HG02623 (cell line): ENCODE results near the gene BBOX1.
"Not testable (repeated sequence)": the region's sequence is repeated elsewhere in the genome, so short reads cannot be mapped to it uniquely, and the experiment has no call there.

Experiments
- ATAC-seq: cut with Tn5 transposase; IDR thresholded peaks from one replicate; pipeline ENCODE4 v1.9.1; 2021; ENCODE audit warnings: moderate library complexity; ENCODE audit not compliant: unreplicated experiment

Gene BBOX1

DNA sequence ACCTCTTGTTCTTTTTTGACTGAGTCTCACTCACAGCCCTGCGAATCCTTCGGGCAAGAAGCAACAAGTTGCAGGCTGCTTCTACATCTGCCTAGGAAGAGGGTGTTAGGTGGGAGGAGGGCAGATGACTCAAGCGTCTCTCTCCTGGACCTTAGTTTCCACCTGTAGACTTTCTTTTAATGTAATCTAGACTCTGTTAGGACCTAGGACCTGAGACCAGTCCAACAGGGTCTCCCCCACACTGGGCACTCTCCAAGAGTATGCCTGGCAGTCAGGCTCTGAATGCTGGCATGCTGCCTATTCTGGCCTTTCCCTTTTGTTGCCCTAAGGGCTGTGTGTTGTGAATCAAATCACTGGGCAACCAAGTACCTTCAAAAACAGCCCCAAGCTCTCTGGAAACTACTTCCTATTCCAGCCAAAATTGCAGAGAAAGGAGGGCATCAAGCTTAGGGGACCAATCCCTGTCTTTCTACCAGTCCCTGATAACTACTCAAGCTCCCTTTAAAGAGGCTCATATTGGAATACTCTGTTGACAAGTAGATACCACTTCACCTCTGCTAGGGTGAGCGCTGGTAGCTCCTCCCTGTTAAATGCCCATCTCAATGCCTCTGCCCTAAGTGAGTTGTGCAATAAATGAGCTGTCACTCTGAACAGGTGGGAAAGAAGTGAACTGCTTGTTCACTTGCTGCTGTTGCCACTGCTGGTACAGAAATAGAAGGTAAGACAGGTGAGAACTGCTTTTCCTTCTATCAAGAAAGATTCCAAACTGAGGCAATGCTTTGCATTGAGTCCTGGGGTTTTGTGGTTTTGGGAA is at the start of gene BBOX1:
TSS of gene BBOX1 (plus strand) at position 514 of the 814 bp plus-strand sequence. CDS start 14,616 bp downstream, outside the sequence.
- no peak for ATAC-seq

DNA sequence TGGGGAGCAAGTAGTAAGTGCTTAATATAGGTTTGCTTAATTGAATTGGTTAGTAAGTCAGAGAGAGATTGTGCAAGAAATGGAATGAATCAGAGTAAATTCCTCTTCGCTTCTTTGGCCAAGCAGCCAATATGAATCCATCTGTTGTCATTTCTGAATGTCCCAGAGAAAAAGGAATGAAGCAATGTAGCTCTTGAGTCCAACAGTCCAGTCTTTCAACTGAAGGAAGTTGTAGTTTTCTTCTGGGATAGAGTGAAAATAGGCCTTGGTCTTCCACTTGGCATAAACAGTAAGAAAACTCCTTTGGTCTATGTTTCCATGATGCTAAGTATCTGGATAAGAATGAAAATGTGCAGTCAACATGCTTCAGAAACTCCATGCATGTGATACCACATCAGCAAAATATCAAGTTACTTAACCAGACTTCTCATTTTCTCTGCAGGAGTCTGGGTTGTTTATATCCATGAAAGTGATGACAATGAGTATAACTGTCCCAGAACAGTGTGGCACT is 48.5 kb upstream of the BBOX1 start:
- ATAC-seq, result no peak

DNA sequence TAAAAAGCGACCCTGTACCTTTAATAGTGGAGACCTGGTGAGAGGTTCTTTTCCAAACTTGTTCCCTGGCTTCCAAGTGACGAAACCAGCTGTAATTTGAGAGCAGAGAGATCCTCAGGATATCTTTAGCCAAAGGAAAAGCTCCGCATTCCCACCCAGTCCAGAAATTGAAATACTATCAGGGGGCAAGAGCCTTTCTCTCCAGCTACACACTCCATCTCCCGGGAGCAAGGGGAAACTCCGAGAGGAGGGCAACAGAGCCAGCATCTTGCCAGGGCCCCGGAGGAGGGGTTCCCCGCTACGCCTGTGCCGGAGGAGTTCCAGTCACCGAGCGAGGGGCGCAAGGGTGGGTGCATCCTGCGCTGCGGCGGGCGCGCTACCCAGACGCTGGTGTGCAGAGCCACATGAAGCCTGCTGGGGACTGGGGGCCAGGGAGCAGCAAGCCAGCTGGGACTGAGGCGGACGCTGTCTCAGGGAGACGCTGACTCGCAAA is 46.6 kb upstream of the BBOX1 start, which contains the start of gene FIBIN:
TSS of gene FIBIN (plus strand) at position 148 of the 493 bp plus-strand sequence. CDS start 415 bp downstream, outside the sequence.
- no peak for ATAC-seq

GRCh38 chr11:26994631-26995095 is 46.0 kb upstream of the BBOX1 start:
- no peak for ATAC-seq

DNA sequence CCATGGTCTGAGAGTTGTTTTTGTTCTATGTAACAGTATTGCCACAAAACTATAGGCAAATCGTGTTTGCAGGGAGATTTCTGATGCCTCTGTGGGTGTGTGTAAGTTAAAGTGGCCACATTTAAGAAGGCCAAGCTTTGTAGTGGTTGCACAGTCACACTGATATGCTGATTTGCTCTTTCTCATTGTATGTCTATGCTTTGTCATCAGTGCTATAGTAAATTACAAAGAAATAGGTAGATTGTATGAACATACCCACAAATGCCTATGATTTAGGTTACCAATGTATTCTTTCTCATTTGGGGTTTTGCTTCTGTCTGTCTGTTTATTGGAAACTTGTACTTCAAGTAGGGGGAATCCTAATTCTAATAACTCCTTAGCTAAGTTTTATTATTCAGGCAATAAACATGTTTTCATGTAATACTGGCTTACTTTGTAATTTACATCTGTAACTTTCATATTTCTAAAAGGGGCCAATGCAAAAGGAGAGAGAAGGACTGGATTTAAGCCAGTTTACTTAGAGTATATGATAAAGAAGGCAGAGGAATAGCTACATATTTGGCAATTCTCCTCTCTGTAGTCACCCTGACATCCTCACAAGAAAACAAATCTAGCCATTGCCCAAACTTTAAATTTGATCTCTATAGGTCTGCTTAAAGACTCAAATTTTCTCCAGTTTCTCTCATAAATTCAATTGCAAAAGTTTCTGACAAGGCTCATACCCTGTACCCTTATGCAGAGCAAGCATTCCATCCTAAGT is 44.7 kb upstream of the BBOX1 start:
- ATAC-seq, result no peak

GRCh38 chr11:26997378-26997777 is 43.2 kb upstream of the BBOX1 start:
- no peak for ATAC-seq

GRCh38 chr11:27001136-27001730 is 39.4 kb upstream of the BBOX1 start:
- ATAC-seq, result not testable (repeated sequence)

GRCh38 chr11:27002431-27002830 is 38.2 kb upstream of the BBOX1 start:
- no peak for ATAC-seq

GRCh38 chr11:27002838-27003237 is 37.8 kb upstream of the BBOX1 start:
- ATAC-seq, result no peak

DNA sequence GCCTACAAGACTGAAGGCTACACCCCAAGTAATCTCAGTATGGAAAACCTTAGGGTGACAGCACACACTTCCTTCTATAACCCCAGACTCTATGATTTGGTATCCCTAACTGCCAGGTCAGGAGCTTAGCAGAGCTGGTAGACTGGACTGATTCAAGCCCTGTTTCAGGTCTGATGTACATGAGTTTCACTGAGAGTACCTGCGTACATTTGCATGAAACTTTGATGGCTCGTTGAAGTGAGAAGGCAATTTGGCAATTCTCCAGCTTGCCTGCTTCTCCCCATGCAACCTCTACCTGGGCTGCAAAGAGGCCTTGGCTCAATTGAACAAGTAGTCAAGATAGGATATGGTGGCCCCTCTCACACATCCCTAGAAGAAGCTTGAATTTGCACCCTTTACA is 36.5 kb upstream of the BBOX1 start:
- ATAC-seq, result no peak

DNA sequence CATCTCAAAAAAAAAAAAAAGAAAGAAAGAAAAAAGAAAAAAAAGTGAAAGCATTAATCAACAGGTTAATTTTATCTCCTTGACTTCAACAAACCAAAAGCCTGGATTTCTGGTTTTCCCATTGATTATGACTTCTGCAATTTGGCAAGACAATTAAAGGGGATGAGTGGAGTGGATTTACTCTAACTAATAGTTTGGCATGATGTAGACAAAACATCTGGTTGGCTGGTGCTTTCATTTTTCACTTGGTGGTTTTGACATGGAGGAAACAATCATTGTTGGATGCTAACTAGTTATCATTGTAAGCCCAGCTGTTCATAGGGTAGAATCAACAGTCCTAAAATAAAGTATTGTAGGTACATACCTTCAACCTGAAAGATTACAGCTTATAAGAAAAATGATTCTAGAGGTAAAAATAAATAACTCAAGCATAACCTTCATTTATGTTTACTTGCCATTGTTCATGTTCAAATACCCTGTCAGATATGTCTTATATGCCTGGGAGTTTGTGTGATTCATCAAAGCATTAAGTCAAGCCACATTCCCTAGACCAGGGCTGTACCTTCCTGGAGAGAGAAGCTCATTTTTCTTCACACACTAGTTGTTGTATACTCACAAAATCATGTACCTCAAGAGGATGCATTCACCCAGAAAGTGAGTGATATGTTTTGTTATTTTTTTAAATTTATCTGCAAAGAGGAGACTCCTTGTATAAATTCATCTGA is 31.6 kb upstream of the BBOX1 start:
- no peak for ATAC-seq

GRCh38 chr11:27011560-27012233 is 28.9 kb upstream of the BBOX1 start:
- ATAC-seq, result no peak

- ATAC-seq, result no peak
These were observed 28.2 kb upstream of the BBOX1 start for GRCh38 chr11:27012234-27012921.

GRCh38 chr11:27013781-27014361 is 26.7 kb upstream of the BBOX1 start:
- ATAC-seq, result no peak

GRCh38 chr11:27018902-27019529 is 21.6 kb upstream of the BBOX1 start:
- no peak for ATAC-seq

DNA sequence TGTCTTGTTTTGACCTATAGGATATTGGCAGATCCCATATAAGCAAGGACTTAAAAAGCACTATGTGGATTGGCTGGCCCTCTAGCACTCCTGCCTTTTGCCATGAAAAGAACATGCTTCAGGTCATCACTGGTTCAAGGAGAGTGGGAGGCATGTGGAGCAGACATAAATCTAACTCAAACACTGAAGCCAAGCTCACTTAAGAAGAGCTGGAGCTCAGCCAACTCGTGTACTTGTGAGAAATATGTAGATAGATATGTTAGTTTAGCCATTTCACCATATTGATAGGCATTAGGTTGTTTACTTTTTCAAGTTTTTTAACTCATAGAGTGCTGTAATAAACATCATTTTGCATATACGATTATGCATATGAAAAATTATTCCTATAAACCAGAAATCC is 19.9 kb upstream of the BBOX1 start:
- no peak for ATAC-seq

DNA sequence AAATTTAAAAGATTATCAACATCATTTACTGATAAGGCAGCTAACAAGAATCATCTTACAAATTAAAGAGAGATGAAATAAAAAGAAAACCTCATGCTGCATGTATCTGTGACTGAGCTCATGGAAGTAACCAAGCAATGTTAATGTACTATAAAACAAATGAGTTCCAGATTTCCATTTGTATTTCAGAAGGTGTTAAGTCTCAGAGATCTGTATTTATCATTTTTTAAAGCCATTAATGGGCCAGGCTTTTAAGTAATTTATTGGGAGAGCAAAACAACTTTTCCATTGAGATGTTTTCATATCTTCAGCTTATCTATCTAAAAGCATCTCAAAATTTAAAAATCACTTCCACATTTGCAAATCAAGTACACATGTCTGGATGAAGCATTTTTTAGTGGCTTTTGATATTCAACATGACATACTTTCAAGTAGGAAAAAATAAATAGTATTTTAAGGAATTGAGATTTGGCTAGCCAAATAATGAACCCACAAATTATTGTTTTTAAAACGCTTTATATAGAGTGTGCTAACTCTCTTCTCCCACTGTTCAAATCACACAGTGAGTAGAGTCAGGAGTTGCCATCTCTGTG is 17.9 kb upstream of the BBOX1 start:
- no peak for ATAC-seq

DNA sequence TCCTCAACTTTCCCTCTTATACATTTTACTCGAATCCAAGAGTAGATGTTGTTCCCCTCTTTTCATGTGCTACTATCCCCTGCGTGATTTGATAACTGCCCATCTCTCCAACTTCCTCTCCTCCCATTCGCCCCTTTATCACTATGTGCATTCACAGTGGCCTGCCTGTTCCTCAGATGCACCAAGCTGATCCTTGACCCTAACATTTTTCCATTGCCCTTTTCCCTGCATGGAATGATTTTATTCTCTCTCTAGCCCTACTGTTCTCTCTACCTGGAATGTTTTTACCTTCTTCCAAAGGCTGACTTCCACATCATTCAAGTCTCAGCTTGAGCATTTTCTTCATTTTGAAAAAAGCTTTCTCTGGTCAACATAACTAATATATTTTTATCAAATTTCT is 15.8 kb upstream of the BBOX1 start:
- ATAC-seq, result no peak
